ENCODE results near the gene RPS3A.

GRCh38 chr4:151098979-151099228, 524 bp upstream of the RPS3A start:
- TF ChIP-seq POLR2A (IDR thresholded peaks at IDR 0.05; ENCODE audit: low read depth, low read length) (no peak), POLR2AphosphoS5 (IDR thresholded peaks at IDR 0.05; ENCODE audit: low read depth, low read length) (no peak)

Data from GM12891 (cell line).